ENCODE measurements around the gene IGSF22.

The IGSF22 gene

DNA sequence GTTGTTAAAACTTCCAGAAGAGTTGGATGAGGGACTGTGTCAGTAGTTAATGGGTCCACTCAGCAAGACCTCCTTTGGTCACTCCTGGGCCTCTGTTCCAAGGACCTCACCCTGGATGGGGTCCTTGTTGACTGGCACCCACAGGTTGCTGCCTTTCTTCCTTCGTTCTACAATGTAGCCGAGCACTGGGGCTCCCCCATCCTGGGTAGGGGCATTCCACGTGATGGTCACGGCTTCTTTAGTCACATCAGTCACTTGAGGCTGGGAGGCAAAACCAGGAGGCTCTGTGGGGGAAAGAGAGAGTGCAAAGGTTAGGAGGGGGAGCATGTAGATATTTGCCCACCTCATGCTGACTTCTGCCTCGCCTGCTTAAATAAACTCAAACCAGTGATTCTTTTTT, 15.4 kb downstream of the IGSF22 start:
- Histone ChIP-seq H3K27me3 (ENCODE audit: insufficient read depth, low read length) (peaks cover 27% of the 10 kb centered on the region), H3K9ac (ENCODE audit: low read depth, low read length) (no peak overlapping the region), H3K9me3 (ENCODE audit: insufficient read depth, low read depth, low read length) (no peaks in the 10 kb centered on the region), H3K36me3 (ENCODE audit: insufficient read depth, low read length) (no peaks in the 10 kb centered on the region), H3K27ac (ENCODE audit: low read depth, low read length) (no peak overlapping the region), H3K4me1 (ENCODE audit: insufficient read depth, low read length) (no peaks in the 10 kb centered on the region), H3K4me3 (ENCODE audit: low read length) (no peak overlapping the region)
- WGBS: 85% methylated on average over 5 of the region's 5 CpGs

- Histone ChIP-seq H3K4me1 (ENCODE audit: insufficient read depth, low read length) (no peaks in the 10 kb centered on the region), H3K4me3 (ENCODE audit: low read length) (no peak overlapping the region), H3K27me3 (ENCODE audit: insufficient read depth, low read length) (peaks cover 30% of the 10 kb centered on the region), H3K9me3 (ENCODE audit: insufficient read depth, low read depth, low read length) (no peaks in the 10 kb centered on the region), H3K27ac (ENCODE audit: low read depth, low read length) (no peak overlapping the region), H3K36me3 (ENCODE audit: insufficient read depth, low read length) (no peaks in the 10 kb centered on the region), H3K9ac (ENCODE audit: low read depth, low read length) (no peak overlapping the region)
- WGBS: 96% methylated on average over 4 of the region's 4 CpGs
Observed at GRCh38 chr11:18709414-18709813, 16.6 kb downstream of the IGSF22 start.

GRCh38 chr11:18707811-18708340, 18.1 kb downstream of the IGSF22 start:
- Histone ChIP-seq H3K27me3 (ENCODE audit: insufficient read depth, low read length) (peaks cover 27% of the 10 kb centered on the region), H3K4me3 (ENCODE audit: low read length) (no peak overlapping the region), H3K9ac (ENCODE audit: low read depth, low read length) (no peak overlapping the region), H3K9me3 (ENCODE audit: insufficient read depth, low read depth, low read length) (no peaks in the 10 kb centered on the region), H3K36me3 (ENCODE audit: insufficient read depth, low read length) (no peaks in the 10 kb centered on the region), H3K4me1 (ENCODE audit: insufficient read depth, low read length) (no peaks in the 10 kb centered on the region), H3K27ac (ENCODE audit: low read depth, low read length) (no peak overlapping the region)
- WGBS: 93% methylated on average over 12 of the region's 12 CpGs

DNA sequence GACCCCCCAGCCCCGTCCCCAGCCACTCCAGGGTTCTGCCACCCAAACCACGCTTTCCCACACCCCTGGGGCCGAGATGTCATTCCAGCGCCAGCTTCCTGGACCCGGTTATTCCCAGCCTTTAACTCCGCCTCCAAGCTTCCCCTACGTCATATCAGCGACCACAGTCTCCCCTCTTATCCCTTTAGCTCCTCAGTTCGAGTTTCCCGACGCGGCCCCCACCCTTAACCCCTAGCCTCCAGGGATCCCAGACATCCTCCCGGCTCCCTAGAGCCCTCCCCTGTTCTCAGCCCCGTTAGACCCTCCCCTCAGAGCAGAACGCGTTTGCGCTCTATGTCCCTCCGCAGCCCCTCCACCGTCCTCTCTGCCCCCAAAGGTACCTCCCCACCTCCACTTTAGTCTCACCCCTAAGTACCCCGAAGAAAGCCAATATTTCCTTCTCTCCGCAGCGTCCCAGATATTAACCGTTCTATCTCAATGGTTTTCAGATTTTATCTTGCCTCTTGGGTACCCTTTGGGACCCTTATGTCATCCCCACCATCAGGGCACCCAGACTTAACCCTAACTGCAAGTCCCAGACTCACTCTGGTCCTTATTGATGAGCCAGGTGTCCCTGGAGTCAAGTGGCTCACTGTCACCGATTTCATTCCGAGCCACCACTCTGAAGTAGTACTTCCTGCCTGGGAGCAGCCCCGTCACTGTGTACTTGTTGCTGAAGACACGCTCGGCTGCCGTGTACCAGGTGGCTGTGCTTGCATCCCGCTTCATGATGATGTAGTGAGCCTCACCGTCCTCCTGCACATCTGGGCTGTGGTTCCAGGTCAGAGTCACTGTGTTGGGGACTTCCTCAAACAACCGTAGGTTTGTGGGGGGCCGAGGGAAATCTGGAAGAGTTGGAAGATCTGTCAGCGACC, 19.4 kb downstream of the IGSF22 start:
- 87% methylated on average over 34 of the region's 34 CpGs for WGBS
- peak overlapping the region; percentile 49 for H3K4me3 ChIP-seq (ENCODE audit: low read length)
- peaks cover 33% of the 10 kb centered on the region for H3K27me3 ChIP-seq (ENCODE audit: insufficient read depth, low read length)
- H3K4me1 ChIP-seq (ENCODE audit: insufficient read depth, low read length): no peaks in the 10 kb centered on the region
- no peak overlapping the region for H3K27ac ChIP-seq (ENCODE audit: low read depth, low read length)
- H3K9ac ChIP-seq (ENCODE audit: low read depth, low read length): no peak overlapping the region
- H3K9me3 ChIP-seq (ENCODE audit: insufficient read depth, low read depth, low read length): no peaks in the 10 kb centered on the region
- no peaks in the 10 kb centered on the region for H3K36me3 ChIP-seq (ENCODE audit: insufficient read depth, low read length)

- H3K36me3 ChIP-seq (ENCODE audit: insufficient read depth, low read length): no peaks in the 10 kb centered on the region
- H3K9me3 ChIP-seq (ENCODE audit: insufficient read depth, low read depth, low read length): no peaks in the 10 kb centered on the region
- H3K4me1 ChIP-seq (ENCODE audit: insufficient read depth, low read length): no peaks in the 10 kb centered on the region
- no peak overlapping the region for H3K27ac ChIP-seq (ENCODE audit: low read depth, low read length)
- H3K27me3 ChIP-seq (ENCODE audit: insufficient read depth, low read length): peaks cover 33% of the 10 kb centered on the region
- H3K4me3 ChIP-seq (ENCODE audit: low read length): peak overlapping the region; percentile 46
- WGBS: 95% methylated on average over 46 of the region's 46 CpGs
- H3K9ac ChIP-seq (ENCODE audit: low read depth, low read length): 0 out of 2 replicates have a peak overlapping the region, but pooled peaks have one; percentile 21
Observed at GRCh38 chr11:18705651-18706281, 20.2 kb downstream of the IGSF22 start.

DNA sequence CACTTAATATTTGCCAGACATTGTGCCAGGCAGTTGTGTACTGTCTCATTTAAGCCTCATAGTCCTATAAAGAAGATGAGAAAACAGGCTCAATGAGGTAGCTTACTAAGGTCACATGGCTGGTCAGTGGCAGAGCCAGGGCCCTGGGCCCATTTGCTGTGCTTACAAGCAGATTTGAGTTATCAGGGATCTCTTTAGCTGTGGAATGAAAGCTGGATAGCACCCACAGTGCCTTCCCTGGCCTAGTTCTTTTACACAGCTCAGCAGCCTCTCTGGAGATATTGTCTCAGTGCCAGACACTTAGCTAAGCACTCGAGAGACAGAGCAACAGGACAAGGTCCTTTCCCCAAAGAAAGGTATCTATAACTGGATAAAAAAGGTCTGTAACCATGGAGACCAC, 21.3 kb downstream of the IGSF22 start:
- no peak overlapping the region for H3K4me3 ChIP-seq (ENCODE audit: low read length)
- WGBS: 75% methylated on average over 1 of the region's 1 CpG
- H3K27me3 ChIP-seq (ENCODE audit: insufficient read depth, low read length): peaks cover 31% of the 10 kb centered on the region

GRCh38 chr11:18704045-18704645, 21.8 kb downstream of the IGSF22 start:
- Histone ChIP-seq H3K9ac (ENCODE audit: low read depth, low read length) (no peak overlapping the region), H3K27me3 (ENCODE audit: insufficient read depth, low read length) (peaks cover 33% of the 10 kb centered on the region), H3K4me1 (ENCODE audit: insufficient read depth, low read length) (no peaks in the 10 kb centered on the region), H3K4me3 (ENCODE audit: low read length) (no peak overlapping the region), H3K9me3 (ENCODE audit: insufficient read depth, low read depth, low read length) (no peaks in the 10 kb centered on the region), H3K36me3 (ENCODE audit: insufficient read depth, low read length) (no peaks in the 10 kb centered on the region), H3K27ac (ENCODE audit: low read depth, low read length) (no peak overlapping the region)
- WGBS: 90% methylated on average over 5 of the region's 5 CpGs

More for the DNA sequence above, 21.3 kb downstream of the IGSF22 start:
- Histone ChIP-seq H3K4me1 (ENCODE audit: insufficient read depth, low read length) (no peaks in the 10 kb centered on the region), H3K9me3 (ENCODE audit: insufficient read depth, low read depth, low read length) (no peaks in the 10 kb centered on the region), H3K36me3 (ENCODE audit: insufficient read depth, low read length) (no peaks in the 10 kb centered on the region), H3K9ac (ENCODE audit: low read depth, low read length) (no peak overlapping the region), H3K27ac (ENCODE audit: low read depth, low read length) (no peak overlapping the region)

GRCh38 chr11:18703001-18703763, 22.8 kb downstream of the IGSF22 start:
- Histone ChIP-seq H3K9ac (ENCODE audit: low read depth, low read length) (no peak overlapping the region), H3K4me3 (ENCODE audit: low read length) (no peak overlapping the region), H3K27me3 (ENCODE audit: insufficient read depth, low read length) (peaks cover 36% of the 10 kb centered on the region), H3K9me3 (ENCODE audit: insufficient read depth, low read depth, low read length) (no peaks in the 10 kb centered on the region), H3K4me1 (ENCODE audit: insufficient read depth, low read length) (no peaks in the 10 kb centered on the region), H3K36me3 (ENCODE audit: insufficient read depth, low read length) (no peaks in the 10 kb centered on the region), H3K27ac (ENCODE audit: low read depth, low read length) (no peak overlapping the region)
- WGBS: 45% methylated on average over 2 of the region's 2 CpGs

GRCh38 chr11:18701614-18702216, 24.3 kb downstream of the IGSF22 start:
- Histone ChIP-seq H3K36me3 (ENCODE audit: insufficient read depth, low read length) (no peaks in the 10 kb centered on the region), H3K9ac (ENCODE audit: low read depth, low read length) (no peak overlapping the region), H3K27me3 (ENCODE audit: insufficient read depth, low read length) (peaks cover 44% of the 10 kb centered on the region), H3K4me1 (ENCODE audit: insufficient read depth, low read length) (no peaks in the 10 kb centered on the region), H3K27ac (ENCODE audit: low read depth, low read length) (no peak overlapping the region), H3K9me3 (ENCODE audit: insufficient read depth, low read depth, low read length) (no peaks in the 10 kb centered on the region), H3K4me3 (ENCODE audit: low read length) (no peak overlapping the region)
- 89% methylated on average over 17 of the region's 17 CpGs for WGBS

DNA sequence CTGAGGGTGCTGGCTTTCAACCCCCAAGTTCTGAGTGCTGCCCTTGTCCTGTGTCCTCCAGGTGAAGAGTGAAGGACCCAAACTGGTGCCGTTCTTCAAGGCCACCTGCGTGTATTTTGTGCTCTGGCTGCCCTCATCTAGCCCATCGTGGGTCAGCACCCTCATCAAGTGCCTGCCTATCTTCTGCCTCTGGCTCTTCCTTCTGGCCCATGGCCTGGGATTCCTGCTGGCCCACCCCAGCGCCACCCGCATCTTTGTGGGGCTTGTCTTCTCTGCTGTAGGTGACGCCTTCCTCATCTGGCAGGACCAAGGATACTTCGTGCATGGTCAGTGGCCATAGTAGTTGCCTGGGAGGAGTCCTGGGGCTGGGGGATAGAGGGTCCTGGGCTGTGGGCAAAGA, 25.1 kb downstream of the IGSF22 start:
- H3K9ac ChIP-seq (ENCODE audit: low read depth, low read length): no peak overlapping the region
- H3K27ac ChIP-seq (ENCODE audit: low read depth, low read length): no peak overlapping the region
- no peak overlapping the region for H3K4me3 ChIP-seq (ENCODE audit: low read length)
- no peaks in the 10 kb centered on the region for H3K9me3 ChIP-seq (ENCODE audit: insufficient read depth, low read depth, low read length)
- H3K27me3 ChIP-seq (ENCODE audit: insufficient read depth, low read length): peaks cover 43% of the 10 kb centered on the region
- H3K36me3 ChIP-seq (ENCODE audit: insufficient read depth, low read length): no peaks in the 10 kb centered on the region
- 95% methylated on average over 7 of the region's 7 CpGs for WGBS
- H3K4me1 ChIP-seq (ENCODE audit: insufficient read depth, low read length): no peaks in the 10 kb centered on the region

All from HUES64 (cell line).